ENCODE results near the gene FGD6. TPM values are rescaled to one million over a fixed set of nuclear protein-coding genes. Genes with fewer than 3 reads are reported as not detected.
"Not testable (repeated sequence)": the region's sequence is repeated elsewhere in the genome, so short reads cannot be mapped to it uniquely, and the experiment has no call there.

The FGD6 gene
- polyA plus RNA-seq, 4 donors, result 8.7 to 12.1 (median 11.7) TPM

DNA sequence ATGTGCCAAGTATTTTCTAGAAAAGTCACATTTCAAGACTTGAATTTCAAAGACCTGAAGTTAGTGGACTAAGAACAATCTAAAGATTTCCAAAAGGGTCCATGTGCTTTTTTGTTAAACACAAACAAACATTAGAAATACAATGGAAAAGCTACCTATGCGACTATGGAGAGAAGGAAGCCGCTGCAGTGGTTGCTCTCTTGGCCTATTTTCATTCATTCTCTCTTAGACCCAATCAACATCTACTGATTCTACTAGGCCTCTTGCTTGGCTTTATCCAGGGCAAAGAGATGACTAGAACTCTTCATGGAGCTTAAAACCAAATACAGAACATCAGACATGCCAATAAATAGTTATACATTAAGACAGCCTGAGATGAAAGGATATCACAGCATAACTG lies 9.9 kb downstream of the FGD6 start:
- DNase-seq (ENCODE audit: low read depth in 4 of 4, low spot score in 3 of 4), result no peak

DNA sequence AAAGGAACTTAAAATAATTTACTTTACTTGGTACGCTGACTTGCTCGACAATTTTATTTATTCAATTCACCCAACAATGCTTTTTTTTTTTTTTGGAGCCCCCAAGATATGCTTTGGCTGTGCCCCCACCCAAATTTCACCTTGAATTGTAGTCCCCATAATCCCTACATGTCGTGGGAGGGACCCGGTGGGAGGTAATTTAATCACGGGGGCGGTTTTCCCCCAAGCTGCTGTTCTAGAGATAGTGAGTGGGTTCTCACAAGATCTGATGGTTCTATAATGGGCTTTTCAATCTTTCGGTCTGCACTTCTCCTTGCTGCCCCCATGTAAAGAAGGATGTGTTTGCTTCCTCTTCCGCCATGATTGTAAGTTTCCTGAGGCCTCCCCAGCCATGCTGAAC lies 10.4 kb downstream of the FGD6 start:
- no peak for DNase-seq (ENCODE audit: low read depth in 4 of 4, low spot score in 3 of 4)

DNA sequence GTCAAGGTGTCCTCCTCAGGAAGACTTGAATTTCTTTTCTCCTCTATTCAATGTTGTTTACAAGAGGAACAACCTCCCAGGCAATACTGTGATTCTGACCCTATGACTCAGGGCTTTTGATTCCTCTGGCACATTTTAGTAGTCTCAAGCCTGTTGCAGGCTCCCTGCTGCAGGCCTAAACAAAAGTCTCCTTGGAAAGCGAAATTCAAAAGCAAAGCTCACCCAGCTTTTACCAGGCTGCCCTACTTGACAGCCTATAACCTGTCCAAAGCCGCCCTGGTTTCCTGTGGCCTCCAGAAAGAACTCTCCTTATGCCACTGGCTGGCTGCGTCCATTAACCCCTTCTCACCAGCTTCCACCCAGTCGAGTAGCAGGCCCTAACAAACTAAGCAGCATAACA lies 11.6 kb downstream of the FGD6 start:
- no peak for DNase-seq (ENCODE audit: low read depth in 4 of 4, low spot score in 3 of 4)

DNA sequence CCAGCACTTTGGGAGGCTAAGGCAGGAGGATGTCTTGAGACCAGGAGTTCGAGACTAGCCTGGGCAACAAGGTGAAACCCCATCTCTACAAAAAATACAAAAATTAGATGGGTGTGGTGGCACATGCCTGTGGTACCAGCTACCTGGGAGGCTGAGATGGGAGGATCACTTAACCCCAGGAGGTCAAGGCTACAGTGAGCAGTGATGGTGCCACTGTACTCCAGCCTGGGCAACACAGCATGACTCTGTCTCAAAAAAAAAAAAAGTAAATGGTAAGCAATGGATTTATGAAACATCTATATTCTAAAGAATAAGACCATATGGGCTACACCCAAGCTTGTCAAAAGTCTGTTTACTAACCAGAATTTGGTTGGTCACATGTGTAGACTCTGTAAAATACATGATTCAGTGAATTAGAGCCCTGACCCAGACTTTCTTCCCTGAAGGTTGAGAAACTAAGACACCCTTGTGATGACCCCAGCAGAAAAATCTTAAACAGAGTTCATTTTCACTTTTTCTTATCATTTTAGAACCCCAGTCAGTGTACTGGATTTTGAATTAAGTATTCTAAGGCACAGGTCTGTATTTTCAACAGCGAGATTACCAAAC lies 12.1 kb downstream of the FGD6 start:
- no peak for DNase-seq (ENCODE audit: low read depth in 4 of 4, low spot score in 3 of 4)

DNA sequence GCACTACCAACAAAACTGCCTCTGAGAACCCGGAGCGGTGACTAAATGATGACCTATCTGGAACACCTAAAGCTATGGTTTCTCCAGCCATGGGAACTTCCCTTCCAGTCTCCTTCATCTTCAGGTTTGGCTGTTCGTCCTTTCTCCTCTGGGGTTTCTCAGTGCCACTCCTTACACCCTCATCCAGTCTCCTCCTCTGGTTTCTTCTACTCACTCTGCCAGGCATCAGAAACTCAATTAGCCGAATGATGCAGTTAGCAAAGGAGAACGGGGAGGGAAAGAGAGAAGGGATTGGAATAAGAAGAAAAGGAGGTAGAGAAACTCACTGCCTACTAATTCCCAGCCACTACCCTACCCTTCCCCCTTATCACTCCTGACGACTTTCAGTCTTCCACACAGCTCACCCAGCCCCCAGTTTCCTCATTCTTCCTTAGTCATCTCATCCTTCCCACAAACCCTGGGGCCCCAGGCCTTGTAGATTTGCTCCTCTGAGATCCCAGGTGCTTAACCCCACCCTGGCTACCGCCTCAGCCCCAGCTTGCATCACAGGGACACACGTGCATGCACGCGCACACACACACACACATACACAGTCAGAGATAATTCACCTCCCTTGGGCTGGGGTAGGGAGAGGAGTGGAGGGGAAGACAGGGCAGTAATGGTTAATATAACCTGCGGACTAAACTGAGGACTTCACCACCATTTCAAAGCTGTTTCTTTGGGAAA lies 13.0 kb downstream of the FGD6 start:
- DNase-seq (ENCODE audit: low read depth in 4 of 4, low spot score in 3 of 4), result no peak

DNA sequence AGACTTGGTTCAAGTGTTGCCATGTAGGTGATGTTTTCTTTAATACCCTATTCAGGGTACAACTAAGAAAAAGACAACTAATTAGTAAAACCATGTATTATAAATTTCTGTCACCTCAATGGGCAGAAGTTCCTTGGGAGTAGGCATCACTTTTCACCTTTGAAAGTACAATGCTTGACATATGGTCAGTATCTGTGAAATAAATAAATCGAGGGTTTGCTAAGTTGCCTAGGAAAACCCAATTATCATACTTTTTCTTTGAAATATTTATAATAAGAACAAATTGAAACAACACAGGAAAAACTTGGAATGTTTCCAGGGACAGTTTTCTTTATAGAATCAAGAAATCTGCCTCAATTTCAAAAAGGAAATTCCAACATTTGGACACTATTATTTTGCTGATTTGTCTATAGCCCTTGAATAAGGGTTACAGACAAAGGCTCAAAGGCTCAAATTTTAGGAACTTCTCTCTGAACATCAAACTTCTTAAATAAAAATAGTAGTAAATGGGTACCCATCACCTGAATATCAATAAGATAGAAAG lies 13.7 kb downstream of the FGD6 start:
- DNase-seq (ENCODE audit: low read depth in 4 of 4, low spot score in 3 of 4), result no peak

DNA sequence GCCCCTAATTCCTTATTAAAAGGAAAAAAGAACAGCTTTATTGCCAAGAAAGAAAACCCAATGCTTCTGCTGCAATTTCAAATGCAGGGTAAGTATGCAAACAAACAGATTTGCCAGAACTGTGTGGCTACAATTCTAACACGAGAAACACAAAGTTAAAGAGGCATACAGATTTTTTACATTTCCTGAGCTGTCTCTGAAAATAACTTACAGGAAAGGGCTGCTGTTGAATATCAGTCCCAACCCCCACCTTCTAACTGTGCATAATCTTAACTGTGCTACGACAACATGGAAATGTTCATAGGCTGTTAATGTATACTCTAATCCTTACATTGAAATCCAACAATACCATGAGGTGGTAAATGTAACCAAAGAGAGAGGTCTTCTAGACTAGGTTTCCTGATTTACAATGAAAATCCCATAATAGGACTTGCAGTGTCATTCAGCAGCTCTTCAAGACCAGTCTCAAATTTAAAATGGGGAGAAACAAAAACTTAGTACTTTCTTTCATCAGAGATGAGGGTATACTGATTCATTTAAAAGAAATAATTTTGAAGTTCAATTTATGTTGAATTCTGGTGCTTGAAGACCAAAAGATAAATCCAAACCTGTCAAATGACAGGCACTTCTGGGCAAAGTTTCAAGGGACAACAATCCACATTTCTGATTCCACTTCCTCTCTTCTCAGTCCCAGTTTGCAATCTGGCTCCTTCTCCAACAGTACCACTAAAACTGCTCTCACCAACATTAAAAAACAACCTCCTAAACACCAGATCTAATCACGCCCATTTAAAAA lies 14.4 kb downstream of the FGD6 start:
- no peak for DNase-seq (ENCODE audit: low read depth in 4 of 4, low spot score in 3 of 4)

DNA sequence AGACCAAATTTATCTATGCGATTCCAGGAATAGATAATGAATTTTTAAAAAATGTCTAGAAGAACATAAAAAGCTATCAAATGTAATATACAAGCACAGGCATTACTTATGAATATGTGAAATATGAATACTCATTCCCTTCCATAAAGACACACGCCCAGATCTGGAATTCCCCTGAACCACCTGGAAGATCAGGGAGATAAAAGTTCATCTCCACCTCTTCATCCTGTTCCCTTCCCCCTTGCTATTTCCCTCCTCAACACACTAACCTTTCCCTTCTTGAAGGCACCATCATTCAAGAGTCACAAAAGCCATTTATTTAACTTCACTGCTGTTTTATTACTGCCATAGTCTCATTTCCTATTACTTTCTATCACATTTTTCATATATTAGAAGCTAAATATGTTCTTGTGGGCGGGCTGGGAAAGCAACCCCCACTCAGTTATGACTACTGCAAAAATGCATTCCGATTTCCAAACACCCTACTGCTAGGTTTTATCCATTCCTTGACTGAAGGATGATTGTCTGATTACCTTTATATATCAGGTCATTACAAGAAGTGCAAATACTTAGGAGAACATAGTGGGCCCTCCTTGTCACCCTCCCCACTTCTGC lies 16.1 kb downstream of the FGD6 start:
- DNase-seq (ENCODE audit: low read depth in 4 of 4, low spot score in 3 of 4), result no peak

DNA sequence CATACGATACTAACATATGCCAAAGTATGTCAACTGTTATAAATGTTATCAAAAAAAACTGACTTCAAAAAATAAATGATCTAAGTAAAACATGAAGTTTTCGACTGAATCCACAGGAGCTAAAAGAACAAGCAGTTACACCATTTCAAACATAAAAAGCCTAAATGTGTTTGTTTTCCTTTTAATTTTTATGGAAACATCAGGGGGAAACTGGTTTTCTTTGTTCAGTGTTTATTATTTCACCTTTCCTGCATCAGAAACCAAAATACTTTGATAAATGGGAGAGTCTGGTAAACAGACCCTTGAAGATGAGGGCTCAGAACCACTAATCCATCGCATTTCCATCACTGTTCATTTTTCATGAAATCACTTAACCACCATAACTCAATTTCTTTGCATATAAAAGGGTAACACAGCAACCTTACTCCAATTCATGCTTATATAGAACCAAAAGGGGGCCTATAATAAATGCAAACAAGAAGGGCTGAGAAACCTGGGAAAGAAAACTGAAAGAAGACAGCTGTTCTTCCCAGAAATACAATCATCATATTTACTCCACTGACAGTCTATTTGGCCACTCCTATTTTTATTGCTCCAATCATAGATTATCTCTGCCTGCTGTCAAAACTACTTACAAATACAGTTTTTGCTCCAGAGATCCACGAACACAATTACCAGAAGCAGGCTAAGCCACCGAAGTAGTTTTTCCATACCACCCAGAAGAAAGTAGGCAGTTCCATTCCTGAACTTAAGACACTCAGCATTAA lies 17.0 kb downstream of the FGD6 start:
- DNase-seq (ENCODE audit: low read depth in 4 of 4, low spot score in 3 of 4), result no peak

DNA sequence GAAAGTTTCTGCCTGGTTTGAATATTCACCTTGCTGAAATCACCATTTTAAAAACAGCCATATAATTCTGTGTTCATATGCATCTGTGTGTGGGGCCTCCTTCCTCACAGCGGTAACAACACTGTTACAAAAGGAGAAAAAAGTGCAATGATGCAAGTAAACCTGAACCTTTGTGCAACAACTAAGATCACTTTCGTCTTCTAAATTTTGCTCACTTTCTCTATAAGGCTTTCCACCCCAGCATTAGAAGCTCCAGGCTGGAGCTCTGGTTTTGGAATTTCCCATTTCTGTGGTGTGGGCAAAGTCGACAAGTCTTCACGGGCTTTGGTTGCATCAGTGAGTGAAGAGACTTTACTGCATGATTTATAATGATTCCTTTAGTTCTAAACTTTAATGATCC lies 18.4 kb downstream of the FGD6 start:
- no peak for DNase-seq (ENCODE audit: low read depth in 4 of 4, low spot score in 3 of 4)

DNA sequence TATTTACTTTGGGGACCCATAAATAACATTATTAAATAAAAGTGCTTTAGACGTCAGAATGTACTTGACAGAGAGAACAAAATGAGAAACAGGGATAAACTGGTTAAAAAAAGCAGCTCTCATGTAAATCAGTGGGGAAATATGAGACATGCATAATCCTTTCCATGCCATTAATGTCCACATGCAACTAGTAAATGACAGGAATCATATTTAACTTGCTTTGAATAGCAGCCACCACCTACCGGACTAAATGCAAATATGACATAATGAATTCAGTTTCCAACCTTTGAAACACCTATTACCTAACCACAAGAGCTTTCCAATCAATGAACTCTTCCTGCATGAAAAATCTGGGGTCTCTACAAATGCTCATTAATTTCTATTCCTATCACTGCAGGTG lies 19.6 kb downstream of the FGD6 start:
- DNase-seq (ENCODE audit: low read depth in 4 of 4, low spot score in 3 of 4), result no peak

DNA sequence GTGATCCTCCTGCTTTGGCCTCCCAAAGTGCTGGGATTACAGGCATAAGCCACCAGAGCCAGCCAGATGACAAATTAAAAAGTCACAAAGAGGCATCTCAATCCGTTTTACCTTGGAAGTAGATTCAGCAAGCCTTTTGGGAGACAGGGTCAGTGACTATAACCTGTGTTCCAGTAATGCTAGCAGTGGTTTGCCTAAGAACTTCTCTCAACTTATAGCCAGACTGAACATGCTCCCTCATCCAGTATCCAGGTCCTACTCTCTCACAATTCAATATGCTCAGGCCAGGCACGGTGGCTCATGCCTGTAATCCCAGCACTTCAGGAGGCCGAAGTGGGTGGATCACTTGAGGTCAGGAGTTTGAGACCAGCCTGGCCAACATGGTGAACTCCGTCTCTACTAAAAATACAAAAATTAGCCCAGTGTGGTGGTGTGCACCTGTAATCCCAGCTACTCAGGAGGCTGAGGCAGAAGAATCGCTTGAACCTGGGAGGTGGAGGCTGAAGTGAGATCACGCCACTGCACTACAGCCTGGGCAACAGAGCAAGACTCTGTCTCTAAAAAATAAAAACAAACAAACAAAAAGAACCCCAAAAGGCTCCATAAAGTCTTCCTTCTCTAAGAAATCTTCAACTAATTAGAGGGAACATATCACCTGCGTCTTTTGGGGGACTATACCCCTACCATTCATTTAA lies 20.2 kb downstream of the FGD6 start:
- not testable (repeated sequence) for DNase-seq (ENCODE audit: low read depth in 4 of 4, low spot score in 3 of 4)

DNA sequence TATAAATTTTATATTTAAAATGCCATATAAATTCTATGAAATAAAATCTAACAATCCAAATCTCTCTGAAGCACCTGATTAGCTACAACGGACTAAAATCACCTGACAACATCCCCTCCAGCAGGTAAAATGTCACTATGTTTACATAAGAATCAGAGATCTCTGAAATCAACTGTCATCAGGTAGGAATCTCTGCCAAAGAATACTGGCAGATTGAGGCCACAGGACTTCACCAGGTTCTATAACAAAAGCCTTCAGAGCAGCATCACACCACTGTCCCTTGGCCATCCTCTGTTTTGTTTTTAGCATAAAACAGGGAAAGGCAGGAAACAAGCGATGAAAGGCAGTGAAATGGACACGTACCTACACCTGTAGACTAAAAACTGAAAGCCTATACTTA lies 22.1 kb downstream of the FGD6 start:
- DNase-seq (ENCODE audit: low read depth in 4 of 4, low spot score in 3 of 4), result no peak

DNA sequence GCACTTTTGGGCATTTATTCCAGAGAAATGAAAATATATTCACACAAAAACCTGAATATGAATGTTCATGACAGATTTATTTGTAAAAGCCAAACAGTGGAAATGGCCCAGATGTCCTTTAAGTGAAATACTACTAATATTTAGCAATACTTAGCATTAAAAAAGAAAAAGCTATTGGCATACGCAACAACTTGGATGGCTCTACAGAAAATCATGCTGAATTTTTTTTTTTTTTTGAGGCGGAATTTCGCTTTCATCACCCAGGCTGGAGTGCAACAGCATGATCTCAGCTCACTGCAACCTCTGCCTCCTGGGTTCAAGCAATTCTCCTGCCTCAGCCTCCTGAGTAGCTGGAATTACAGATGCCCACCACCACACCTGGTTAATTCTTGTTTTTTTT lies 24.1 kb downstream of the FGD6 start:
- no peak for DNase-seq (ENCODE audit: low read depth in 4 of 4, low spot score in 3 of 4)

DNA sequence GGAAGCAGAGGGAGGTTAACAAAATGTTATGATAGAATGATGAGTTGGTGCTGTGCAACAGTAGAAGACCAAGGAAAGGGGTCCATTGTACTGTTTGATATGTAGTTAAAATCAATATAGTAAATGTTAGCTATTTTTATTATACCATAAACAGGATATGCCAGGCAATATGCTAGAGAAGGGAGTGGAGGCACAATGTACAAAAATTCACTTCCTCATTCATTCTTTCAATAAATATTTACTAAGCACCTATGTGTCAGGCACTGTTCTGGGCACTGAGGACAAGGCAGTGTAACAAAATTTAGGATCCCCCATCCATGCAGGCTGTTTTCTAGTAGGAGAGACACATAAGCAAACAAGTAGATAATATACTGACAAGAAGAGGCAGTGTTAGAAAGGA lies 25.0 kb downstream of the FGD6 start:
- DNase-seq (ENCODE audit: low read depth in 4 of 4, low spot score in 3 of 4), result no peak

DNA sequence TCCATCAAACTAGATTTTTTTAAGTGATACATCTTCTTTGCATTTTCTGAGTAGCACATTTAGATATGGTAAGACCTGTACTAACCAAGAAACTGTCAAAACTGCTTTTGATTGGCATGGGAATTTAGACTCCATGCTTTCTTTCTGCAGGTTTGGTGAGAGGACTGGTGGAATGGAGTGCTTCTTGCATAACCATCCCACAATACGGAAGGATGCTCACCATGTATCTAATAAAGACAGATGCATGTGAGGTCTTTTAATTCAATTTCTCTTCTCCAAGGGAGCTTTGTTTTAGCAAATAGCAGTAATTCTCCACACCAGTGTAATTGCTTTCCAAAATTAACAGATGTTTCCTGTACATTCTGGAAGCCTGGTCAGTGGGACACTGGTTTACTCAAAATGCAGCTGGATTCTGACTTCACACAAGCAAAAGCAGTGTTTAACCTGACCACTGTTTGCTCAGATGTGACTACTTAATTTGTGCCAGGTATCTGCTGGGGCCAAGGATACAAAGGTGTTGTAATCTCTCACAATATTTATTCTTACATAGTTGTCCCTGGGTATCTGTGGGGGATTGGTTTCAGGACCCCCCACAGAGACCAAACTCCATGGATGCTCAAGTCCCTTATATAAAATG lies 26.1 kb downstream of the FGD6 start:
- no peak for DNase-seq (ENCODE audit: low read depth in 4 of 4, low spot score in 3 of 4)

DNA sequence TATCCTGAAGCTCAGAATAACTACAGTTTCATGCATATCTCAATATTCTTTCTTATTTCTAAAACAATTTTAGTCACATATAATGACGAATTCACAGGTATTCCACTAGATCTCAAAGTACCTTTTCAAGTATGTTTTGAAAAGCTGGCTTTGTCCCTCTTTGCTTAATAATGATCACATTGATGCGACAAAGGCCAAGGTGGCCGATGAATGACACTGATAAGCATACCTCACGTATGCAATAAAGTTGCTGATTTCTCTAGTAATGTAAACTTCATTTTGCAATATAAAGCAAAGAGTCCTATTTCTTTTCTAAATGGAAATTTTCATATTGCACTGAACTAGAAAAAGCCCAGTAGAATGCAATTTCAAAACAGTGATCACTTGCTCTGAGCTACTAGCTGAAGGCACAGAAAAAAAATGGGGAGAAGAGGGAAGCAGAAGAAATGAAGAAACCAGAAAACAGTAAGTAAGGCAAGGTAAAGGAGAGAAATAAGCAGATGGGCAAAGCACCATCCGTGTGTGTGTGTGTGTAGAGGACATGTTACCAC lies 29.3 kb downstream of the FGD6 start:
- no peak for DNase-seq (ENCODE audit: low read depth in 4 of 4, low spot score in 3 of 4)

DNA sequence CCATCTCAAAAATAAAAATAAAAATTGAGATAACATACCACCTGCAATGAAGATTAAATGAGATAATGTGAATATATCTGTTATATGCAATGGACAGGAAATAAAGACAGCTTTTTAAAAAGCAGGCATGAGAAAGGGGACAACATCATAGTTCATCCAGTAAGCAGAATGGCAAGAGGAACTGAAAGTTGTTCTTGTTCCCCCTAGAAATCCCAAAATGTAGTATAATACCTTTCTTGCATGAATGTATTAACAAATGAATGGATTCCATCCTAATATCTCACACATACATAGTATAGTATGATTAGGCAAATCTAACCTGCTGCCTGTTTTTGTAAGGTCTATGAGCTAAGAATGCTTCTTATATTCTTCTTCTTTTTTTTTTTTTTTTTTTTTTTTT lies 31.4 kb downstream of the FGD6 start:
- DNase-seq (ENCODE audit: low read depth in 4 of 4, low spot score in 3 of 4), result no peak

DNA sequence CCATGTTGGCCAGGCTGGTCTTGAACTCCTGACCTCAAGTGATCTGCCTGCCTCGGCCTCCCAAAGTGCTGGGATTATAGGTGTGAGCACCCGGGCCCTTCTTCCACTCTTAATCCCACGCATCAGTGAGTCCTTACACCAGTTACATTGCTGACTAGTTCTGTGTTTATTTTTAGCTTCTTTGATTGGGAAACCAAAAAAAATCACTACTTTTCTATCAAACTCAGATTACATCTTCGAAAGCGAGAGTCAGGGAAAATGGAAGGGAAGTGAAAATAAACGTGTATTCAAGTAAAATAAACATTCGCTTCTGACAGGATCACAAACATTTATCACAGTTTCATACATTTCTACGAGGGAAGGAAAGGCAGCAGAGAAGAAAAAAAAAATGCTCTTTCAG lies 32.2 kb downstream of the FGD6 start:
- DNase-seq (ENCODE audit: low read depth in 4 of 4, low spot score in 3 of 4), result no peak
